ENCODE results near the gene NPAP1. TPM values are rescaled to one million over a fixed set of nuclear protein-coding genes. Genes with fewer than 3 reads are reported as not detected.

Gene NPAP1
- total and polyA plus RNA-seq, 2 experiments from 2014 or later = 0.77 to 0.87 TPM

DNA sequence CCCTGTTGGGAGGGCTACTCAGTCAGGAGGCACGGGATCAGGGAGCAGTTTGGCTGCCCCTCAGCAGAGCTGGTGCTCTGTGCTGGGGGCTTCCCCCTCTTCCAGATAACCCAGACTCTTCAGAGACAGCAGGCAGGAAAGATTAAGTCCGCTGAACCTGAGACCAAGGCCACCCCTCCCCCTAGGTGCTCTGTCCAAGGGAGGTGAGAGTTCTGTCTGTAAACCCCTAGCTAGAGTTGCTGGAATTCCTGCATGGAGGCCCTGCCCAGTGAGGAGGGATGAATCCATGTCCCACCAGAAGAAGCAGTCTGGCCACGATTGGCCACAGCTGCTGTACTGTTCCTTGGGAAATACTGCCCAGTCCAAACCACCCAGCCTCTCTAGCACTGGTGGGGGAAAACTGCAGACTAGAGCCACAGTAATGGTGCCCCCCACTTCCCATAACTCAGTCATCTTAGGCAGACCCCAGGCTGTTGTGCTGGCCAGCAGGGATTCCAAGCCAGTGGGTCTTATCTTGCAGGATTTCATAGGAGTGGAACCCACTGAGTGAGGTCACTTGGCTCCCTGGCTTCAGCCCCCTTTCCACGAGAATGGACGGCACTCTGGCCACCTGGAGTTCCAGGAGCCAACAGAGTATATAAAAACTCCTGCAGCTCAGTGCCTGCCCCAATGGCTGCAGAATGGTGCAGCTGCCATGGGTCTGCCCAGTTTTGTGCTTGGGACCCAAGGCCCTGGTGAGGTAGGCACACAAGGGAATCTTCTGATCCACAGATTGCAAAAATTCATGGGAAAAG, 42.9 kb downstream of the NPAP1 start:
- H3K4me1 ChIP-seq (ENCODE audit: insufficient read depth) = no peaks in the 10 kb centered on the region
- H3K27me3 ChIP-seq = no peaks in the 10 kb centered on the region
- TF ChIP-seq, protein P1, sequence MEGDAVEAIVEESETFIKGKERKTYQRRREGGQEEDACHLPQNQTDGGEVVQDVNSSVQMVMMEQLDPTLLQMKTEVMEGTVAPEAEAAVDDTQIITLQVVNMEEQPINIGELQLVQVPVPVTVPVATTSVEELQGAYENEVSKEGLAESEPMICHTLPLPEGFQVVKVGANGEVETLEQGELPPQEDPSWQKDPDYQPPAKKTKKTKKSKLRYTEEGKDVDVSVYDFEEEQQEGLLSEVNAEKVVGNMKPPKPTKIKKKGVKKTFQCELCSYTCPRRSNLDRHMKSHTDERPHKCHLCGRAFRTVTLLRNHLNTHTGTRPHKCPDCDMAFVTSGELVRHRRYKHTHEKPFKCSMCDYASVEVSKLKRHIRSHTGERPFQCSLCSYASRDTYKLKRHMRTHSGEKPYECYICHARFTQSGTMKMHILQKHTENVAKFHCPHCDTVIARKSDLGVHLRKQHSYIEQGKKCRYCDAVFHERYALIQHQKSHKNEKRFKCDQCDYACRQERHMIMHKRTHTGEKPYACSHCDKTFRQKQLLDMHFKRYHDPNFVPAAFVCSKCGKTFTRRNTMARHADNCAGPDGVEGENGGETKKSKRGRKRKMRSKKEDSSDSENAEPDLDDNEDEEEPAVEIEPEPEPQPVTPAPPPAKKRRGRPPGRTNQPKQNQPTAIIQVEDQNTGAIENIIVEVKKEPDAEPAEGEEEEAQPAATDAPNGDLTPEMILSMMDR (IDR thresholded peaks at IDR 0.05; ENCODE audit: poor library complexity) = no peak
- no peak for TF ChIP-seq EZH2 (IDR thresholded peaks at IDR 0.05; ENCODE audit: borderline replicate concordance)
- TF ChIP-seq EZH2phosphoT487 (IDR thresholded peaks at IDR 0.05; ENCODE audit: low read depth, severe bottlenecking, unreplicated experiment) = no peak
- no peak overlapping the region for H3K4me2 ChIP-seq
- WGBS (ENCODE audit: low lambda C conversion rate, missing lambda C conversion rate) = 74% methylated on average over 5 of the region's 5 CpGs
- no peaks in the 10 kb centered on the region for H3K79me2 ChIP-seq
- H4K20me1 ChIP-seq (ENCODE audit: insufficient read depth, poor library complexity, severe bottlenecking) = no peaks in the 10 kb centered on the region
- no peak overlapping the region for H3K4me3 ChIP-seq
- no peak overlapping the region for H3K27ac ChIP-seq
- no peaks in the 10 kb centered on the region for H3K36me3 ChIP-seq (replicated peaks; ENCODE audit: insufficient read depth, low read depth)
- H3K9me2 ChIP-seq (replicated peaks; ENCODE audit: insufficient read depth) = no peaks in the 10 kb centered on the region
- H3K9me3 ChIP-seq (ENCODE audit: low read depth) = no peaks in the 10 kb centered on the region
- no peak for DNase-seq (ENCODE audit: low spot score)
- no peak overlapping the region for H2AFZ ChIP-seq

GRCh38 chr15:24729760-24730159, 54.2 kb downstream of the NPAP1 start:
- Histone ChIP-seq H3K27ac (no peak overlapping the region), H3K4me2 (no peak overlapping the region), H3K27me3 (no peaks in the 10 kb centered on the region), H4K20me1 (ENCODE audit: insufficient read depth, poor library complexity, severe bottlenecking) (no peaks in the 10 kb centered on the region), H3K9me3 (ENCODE audit: low read depth) (no peaks in the 10 kb centered on the region), H3K79me2 (no peaks in the 10 kb centered on the region), H3K4me3 (no peak overlapping the region), H3K9me2 (replicated peaks; ENCODE audit: insufficient read depth) (no peaks in the 10 kb centered on the region), H3K4me1 (ENCODE audit: insufficient read depth) (no peaks in the 10 kb centered on the region), H3K36me3 (replicated peaks; ENCODE audit: insufficient read depth, low read depth) (no peaks in the 10 kb centered on the region), H2AFZ (no peak overlapping the region)
- no peak for TF ChIP-seq EZH2phosphoT487 (IDR thresholded peaks at IDR 0.05; ENCODE audit: low read depth, severe bottlenecking, unreplicated experiment)
- TF ChIP-seq, protein P1 (IDR thresholded peaks at IDR 0.05; ENCODE audit: poor library complexity) = no peak
- no peak for DNase-seq (ENCODE audit: low spot score)
- 69% methylated on average over 2 of the region's 2 CpGs for WGBS (ENCODE audit: low lambda C conversion rate, missing lambda C conversion rate)
